Measurements from ENCODE around the gene RASIP1.
"Not testable (repeated sequence)": the region's sequence is repeated elsewhere in the genome, so short reads cannot be mapped to it uniquely, and the experiment has no call there.

RASIP1 gene

DNA sequence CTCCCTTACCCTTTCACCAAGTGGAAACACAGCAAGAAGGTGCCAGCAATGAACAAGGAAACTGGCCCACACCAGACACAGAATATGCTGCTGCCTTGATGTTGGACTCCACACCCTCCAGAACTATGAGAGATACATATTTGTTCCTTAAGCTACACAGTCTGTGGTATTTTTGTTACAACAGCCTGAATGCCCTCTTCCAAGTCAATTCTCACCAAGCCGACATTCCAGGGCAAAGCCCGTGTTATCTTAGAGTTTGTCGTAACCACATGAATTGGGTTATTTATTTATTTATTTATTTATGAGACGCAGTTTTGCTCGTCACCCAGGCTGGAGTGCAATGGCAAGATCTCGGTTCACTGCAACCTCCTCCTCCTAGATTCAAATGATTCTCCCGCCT lies 29.9 kb upstream of the RASIP1 start:
- TF ChIP-seq SP1 (IDR thresholded peaks at IDR 0.05): no peak
- TF ChIP-seq FOXM1 (IDR thresholded peaks at IDR 0.05; ENCODE audit: borderline replicate concordance): no peak
- TF ChIP-seq L3MBTL2 (conservative IDR thresholded peaks at IDR 0.05): no peak
- no peak for TF ChIP-seq FOXA1 (IDR thresholded peaks at IDR 0.05)
- no peak for TF ChIP-seq ZNF384 (IDR thresholded peaks at IDR 0.05)
- no peak for TF ChIP-seq LEF1 (IDR thresholded peaks at IDR 0.05; ENCODE audit: borderline replicate concordance)
- no peak for TF ChIP-seq SUZ12 (IDR thresholded peaks at IDR 0.05)
- TF ChIP-seq, protein P1, sequence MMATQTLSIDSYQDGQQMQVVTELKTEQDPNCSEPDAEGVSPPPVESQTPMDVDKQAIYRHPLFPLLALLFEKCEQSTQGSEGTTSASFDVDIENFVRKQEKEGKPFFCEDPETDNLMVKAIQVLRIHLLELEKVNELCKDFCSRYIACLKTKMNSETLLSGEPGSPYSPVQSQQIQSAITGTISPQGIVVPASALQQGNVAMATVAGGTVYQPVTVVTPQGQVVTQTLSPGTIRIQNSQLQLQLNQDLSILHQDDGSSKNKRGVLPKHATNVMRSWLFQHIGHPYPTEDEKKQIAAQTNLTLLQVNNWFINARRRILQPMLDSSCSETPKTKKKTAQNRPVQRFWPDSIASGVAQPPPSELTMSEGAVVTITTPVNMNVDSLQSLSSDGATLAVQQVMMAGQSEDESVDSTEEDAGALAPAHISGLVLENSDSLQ (IDR thresholded peaks at IDR 0.05): no peak
- no peak for TF ChIP-seq HDGF (IDR thresholded peaks at IDR 0.05; ENCODE audit: borderline replicate concordance)
- TF ChIP-seq BHLHE40 (IDR thresholded peaks at IDR 0.05; ENCODE audit: borderline replicate concordance): no peak
- no peak for TF ChIP-seq ARNT (IDR thresholded peaks at IDR 0.05)
- no peak for TF ChIP-seq TARDBP (IDR thresholded peaks at IDR 0.05)
- TF ChIP-seq CTBP1 (IDR thresholded peaks at IDR 0.05; ENCODE audit: borderline replicate concordance): no peak
- TF ChIP-seq NFRKB (IDR thresholded peaks at IDR 0.05): no peak
- DNase-seq (ENCODE audit: extremely low spot score): no peak
- POLR2A ChIA-PET: no interaction called here
- CTCF ChIA-PET: no interaction called here

DNA sequence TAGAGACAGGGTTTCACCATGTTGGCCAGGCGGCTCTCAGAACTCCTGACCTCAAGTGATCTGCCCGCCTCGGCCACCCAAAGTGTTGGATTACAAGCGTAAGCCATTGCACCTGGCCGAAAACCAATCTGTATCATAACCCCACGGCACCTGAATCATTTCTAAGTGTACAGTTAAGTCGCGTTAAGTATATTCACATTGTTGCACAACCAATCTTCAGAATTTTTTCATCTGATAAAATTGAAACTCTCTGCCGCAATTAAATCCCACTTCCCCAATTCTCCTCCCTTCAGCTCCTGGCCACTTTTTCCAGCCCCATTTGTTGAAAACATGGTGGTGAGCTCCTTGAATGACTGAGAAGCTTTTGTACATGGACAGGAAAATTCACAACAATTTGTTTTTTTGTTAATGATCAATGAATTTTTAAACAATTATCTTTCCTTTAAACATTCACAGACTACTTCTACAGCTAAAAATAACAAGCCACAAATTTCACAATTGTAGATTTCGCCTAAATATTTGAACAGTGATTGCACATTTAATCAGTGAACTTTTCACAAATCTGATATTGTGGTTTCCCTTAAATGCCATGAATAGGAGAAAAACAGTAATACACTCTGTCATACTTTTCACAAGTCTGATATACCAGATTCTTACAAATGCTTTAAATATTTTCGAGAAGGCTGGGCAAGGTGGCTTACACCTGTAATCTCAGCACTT lies 28.7 kb upstream of the RASIP1 start:
- TF ChIP-seq FOXK2 (IDR thresholded peaks at IDR 0.05) (no peak), ZNF384 (IDR thresholded peaks at IDR 0.05) (no peak), ARNT (IDR thresholded peaks at IDR 0.05) (no peak), NFRKB (IDR thresholded peaks at IDR 0.05) (no peak), L3MBTL2 (conservative IDR thresholded peaks at IDR 0.05) (no peak)
- no peak for DNase-seq (ENCODE audit: extremely low spot score)
- ChIA-PET CTCF (no interaction called here), POLR2A (no interaction called here)

DNA sequence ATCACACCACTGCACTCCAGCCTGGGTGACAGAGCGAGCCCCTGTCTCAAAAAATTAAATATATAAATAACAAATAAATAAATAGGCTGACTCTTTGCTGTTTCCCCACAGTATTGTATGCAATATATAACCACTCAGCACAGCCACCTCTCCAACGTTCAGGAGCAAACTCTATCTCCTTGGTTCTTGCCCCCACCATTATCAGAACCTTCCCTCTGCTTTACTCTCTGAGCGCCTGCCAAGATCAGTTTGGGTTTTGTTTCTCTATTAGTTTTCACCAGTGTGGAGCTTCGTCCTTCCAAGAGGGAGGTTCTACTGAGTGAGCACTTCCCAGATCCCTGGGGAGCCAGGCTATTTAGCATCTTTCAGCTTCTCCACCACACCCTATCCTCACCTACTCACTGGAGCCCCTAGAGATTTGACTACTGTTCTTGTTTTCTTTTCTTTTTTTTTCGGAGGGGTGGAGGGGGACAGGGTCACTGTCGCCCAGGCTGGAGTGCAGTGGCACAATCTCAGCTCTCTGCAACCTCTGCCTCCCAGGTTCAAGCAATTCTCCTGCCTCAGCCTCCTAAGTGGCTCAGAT lies 27.9 kb upstream of the RASIP1 start:
- POLR2A ChIA-PET; DNase-seq (ENCODE audit: extremely low spot score): not testable (repeated sequence)
- CTCF ChIA-PET: interaction anchor here (0.6 to 0.8 kb wide), 2 partner anchors 12 to 13 kb away, joined by 3 to 5 read pairs; no protein-coding TSS in a partner anchor

DNA sequence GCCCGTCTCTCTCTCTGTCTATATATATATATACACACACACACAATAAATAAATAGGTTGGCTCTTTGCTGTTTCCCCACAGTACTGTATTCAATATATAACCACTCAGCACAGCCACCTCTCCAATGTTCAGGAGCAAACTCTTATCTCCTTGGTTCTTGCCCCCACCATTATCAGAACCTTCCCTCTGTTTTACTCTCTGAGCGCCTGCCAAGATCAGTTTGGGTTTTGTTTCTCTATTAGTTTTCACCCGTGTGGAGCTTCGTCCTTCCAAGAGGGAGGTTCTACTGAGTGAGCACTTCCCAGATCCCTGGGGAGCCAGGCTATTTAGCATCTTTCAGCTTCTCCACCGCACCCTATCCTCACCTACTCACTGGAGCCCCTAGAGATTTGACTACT lies 25.4 kb upstream of the RASIP1 start:
- CTCF ChIA-PET: interaction anchor here (0.9 kb wide), 1 partner anchor 63 kb away, joined by 3 read pairs; no protein-coding TSS in a partner anchor
- DNase-seq (ENCODE audit: extremely low spot score); POLR2A ChIA-PET: not testable (repeated sequence)

DNA sequence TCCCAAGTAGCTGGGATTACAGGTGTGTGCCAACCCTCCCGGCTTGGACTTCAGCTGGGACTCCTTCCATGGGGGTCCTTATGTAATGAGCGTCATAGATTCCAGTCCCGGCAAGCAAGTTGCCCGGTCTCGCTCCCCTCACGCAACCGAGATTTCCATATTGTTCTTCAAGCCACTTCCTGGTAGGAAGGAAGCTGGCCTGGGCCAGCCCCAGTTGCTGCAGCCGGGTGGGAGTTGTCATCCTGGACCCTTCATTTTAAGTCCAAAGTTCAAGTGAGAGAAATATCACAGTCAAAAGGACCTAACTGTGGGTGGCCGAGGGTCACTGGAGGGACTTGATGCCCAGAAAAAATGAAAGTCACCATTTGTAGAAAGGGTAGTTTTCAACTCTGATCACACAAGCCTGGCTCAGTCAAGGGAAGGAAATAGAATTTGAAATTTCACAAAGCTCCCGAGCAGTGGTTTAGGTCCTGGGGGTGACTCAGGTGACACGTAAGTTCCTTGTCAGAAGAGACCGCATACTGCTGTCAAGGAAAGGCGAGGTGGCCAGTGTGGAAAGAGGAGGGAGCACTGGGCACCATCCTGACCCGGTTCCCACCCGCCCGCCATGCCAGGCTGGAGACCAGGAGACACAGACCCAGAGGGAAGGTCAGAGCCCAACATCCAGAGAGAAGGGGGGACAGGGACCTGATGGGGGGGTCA lies 20.2 kb upstream of the RASIP1 start:
- DNase-seq (ENCODE audit: extremely low spot score): no peak
- ChIA-PET CTCF (no interaction called here), POLR2A (no interaction called here)
- no peak for TF ChIP-seq SUZ12 (IDR thresholded peaks at IDR 0.05)
- no peak for TF ChIP-seq ARNT (IDR thresholded peaks at IDR 0.05)

DNA sequence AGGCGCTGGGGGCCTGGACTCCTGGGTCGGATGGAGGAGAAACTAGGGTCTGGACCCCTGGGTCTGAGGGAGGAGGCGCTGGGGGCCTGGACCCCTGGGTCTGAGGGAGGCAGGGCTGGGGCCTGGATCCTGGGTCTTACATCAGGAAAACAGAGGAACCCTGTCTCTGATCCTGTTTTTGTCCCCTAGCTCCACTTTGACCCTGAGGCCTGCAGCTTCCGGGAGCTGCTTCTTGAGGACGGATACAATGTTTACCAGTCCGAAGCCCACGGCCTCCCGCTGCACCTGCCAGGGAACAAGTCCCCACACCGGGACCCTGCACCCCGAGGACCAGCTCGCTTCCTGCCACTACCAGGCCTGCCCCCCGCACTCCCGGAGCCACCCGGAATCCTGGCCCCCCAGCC lies 17.3 kb upstream of the RASIP1 start:
- no peak for TF ChIP-seq SP1 (IDR thresholded peaks at IDR 0.05)
- no peak for TF ChIP-seq TARDBP (IDR thresholded peaks at IDR 0.05)
- TF ChIP-seq BHLHE40 (IDR thresholded peaks at IDR 0.05; ENCODE audit: borderline replicate concordance): no peak
- no peak for TF ChIP-seq HDGF (IDR thresholded peaks at IDR 0.05; ENCODE audit: borderline replicate concordance)
- no peak for TF ChIP-seq FOXK2 (IDR thresholded peaks at IDR 0.05)
- TF ChIP-seq, protein P1 (IDR thresholded peaks at IDR 0.05): no peak
- TF ChIP-seq L3MBTL2 (conservative IDR thresholded peaks at IDR 0.05): no peak
- TF ChIP-seq CTBP1 (IDR thresholded peaks at IDR 0.05; ENCODE audit: borderline replicate concordance): no peak
- TF ChIP-seq ELF4 (IDR thresholded peaks at IDR 0.05): no peak
- no peak for TF ChIP-seq ARNT (IDR thresholded peaks at IDR 0.05)
- TF ChIP-seq ZNF384 (IDR thresholded peaks at IDR 0.05): no peak
- TF ChIP-seq FOXA1 (IDR thresholded peaks at IDR 0.05): no peak
- no peak for DNase-seq (ENCODE audit: extremely low spot score)
- ChIA-PET POLR2A (interaction anchor here (0.6 kb wide), 1 partner anchor 11 kb away, joined by 3 read pairs; the partner anchor contains the start of gene IZUMO1), CTCF (no interaction called here)

DNA sequence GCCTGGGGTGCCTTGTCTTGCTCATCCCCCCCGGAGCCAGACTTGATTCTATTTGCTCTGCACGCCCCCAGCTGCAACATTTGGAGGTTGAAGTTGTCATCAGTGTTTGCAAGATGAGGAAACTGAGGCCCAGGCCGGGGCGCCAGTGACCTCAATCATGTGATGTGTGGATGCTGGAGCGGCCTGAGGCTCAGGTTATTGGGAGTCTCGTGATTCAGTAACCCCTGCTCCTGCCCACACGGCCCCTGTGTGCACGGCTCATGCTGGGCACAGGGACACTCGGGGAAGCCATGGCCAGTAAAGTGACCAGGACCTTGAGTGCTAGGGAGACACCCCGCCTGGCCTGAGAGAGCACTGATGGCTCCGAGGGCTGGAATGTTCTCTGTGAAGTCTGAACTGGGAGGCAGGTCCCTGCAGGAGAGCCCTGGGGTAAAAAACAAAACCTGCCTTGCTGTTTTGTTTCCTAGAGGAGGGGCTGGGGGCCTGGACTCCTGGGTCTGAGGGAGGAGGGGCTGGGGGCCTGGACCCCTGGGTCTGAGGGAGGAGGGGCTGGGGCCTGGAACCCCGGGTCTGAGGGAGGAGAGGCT lies 16.8 kb upstream of the RASIP1 start:
- ChIA-PET CTCF (no interaction called here), POLR2A (interaction anchor here (1.4 kb wide), 1 partner anchor 19 kb away, joined by 3 read pairs; no protein-coding TSS in a partner anchor)
- no peak for DNase-seq (ENCODE audit: extremely low spot score)
- TF ChIP-seq ARNT (IDR thresholded peaks at IDR 0.05) (no peak), HDGF (IDR thresholded peaks at IDR 0.05; ENCODE audit: borderline replicate concordance) (no peak), NFRKB (IDR thresholded peaks at IDR 0.05) (no peak), TARDBP (IDR thresholded peaks at IDR 0.05) (no peak), L3MBTL2 (conservative IDR thresholded peaks at IDR 0.05) (no peak), FOXA1 (IDR thresholded peaks at IDR 0.05) (no peak), ZNF384 (IDR thresholded peaks at IDR 0.05) (no peak), ELF4 (IDR thresholded peaks at IDR 0.05) (no peak), BHLHE40 (IDR thresholded peaks at IDR 0.05; ENCODE audit: borderline replicate concordance) (no peak), CTBP1 (IDR thresholded peaks at IDR 0.05; ENCODE audit: borderline replicate concordance) (no peak), LEF1 (IDR thresholded peaks at IDR 0.05; ENCODE audit: borderline replicate concordance) (no peak), SUZ12 (IDR thresholded peaks at IDR 0.05) (no peak), SP1 (IDR thresholded peaks at IDR 0.05) (no peak), FOXK2 (IDR thresholded peaks at IDR 0.05) (no peak), FOXM1 (IDR thresholded peaks at IDR 0.05; ENCODE audit: borderline replicate concordance) (no peak)
- TF ChIP-seq, protein P1 (IDR thresholded peaks at IDR 0.05): no peak

Measured in HEK293T (cell line).